Inflammatory macrophage treated with lipopolysaccharide for 4 hours (primary cell): Measurements from ENCODE around the gene TMEM95.
"Not testable (repeated sequence)": the region's sequence is repeated elsewhere in the genome, so short reads cannot be mapped to it uniquely, and the experiment has no call there.

Experiments
- DNase-seq: peaks from one replicate; pipeline ENCODE4 v3.0.0-alpha.2; 2020

TMEM95 gene

DNA sequence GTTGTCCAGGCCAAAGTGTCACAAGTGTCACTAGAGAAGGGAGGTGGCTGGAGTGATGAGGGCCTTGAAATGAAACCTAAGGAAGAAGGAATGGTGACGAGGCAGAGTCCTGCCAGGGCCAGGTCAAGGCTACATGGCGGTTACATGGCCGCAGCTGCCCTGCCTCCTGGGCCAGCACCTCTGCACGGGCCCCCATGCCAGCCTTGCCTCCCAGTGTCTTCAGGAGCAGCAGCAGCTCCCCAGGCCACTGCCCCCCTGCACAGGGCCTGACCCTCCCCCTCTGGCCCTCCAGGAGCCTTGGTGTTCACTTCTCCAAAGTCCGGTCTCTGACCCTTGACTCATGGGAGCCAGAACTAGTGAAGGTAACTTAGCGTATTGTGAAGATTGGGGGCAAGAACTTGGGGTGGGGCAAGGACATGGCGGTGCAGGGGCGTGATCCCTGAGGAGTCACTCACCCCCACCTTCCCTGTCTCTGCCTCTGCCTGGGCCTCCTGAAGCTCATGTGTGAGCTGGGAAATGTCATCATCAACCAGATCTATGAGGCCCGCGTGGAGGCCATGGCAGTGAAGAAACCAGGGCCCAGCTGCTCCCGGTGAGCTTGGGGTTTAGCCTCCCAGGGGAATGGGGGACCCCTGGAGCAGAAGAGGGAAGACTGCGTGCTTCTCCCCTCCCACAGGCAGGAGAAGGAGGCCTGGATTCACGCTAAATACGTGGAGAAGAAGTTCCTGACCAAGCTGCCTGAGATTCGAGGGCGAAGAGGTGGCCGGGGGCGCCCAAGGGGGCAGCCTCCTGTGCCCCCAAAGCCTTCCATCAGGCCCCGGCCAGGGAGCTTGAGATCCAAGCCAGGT lies 7.1 kb upstream of the TMEM95 start:
- DNase-seq, result no peak

DNA sequence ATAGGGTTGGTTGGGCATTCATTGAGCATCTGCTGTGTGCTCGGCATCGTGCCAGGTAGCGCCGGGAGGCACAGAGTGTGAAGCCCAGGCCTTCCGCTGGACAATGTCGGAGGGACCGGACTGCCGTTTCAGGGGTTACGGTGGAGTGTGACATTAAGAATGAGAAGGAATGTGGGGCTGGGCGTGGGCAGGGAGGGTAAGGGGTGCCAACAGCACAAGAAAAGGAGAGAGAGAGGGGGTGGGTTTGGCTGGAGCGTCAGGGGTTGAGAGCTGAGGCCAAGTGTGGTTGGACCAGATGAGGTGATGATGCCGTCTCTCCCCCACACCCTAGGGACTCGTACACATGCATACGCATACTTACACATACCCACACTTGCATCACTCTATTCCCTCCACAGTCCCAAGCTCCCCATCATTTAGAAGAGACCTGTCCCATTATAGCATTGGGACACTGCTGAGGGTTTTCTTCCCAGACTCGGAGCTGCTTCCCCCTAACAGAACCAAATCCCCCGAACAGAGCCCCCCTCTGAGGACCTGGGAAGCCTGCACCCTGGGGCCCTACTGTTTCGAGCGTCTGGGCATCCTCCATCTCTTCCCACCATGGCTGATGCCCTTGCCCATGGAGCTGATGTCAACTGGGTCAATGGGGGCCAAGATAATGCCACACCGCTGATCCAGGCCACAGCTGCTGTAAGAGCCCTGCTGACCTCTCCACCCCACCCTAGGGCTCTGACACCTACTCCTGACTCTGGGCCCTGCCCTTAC lies 6.3 kb upstream of the TMEM95 start:
- no peak for DNase-seq

DNA sequence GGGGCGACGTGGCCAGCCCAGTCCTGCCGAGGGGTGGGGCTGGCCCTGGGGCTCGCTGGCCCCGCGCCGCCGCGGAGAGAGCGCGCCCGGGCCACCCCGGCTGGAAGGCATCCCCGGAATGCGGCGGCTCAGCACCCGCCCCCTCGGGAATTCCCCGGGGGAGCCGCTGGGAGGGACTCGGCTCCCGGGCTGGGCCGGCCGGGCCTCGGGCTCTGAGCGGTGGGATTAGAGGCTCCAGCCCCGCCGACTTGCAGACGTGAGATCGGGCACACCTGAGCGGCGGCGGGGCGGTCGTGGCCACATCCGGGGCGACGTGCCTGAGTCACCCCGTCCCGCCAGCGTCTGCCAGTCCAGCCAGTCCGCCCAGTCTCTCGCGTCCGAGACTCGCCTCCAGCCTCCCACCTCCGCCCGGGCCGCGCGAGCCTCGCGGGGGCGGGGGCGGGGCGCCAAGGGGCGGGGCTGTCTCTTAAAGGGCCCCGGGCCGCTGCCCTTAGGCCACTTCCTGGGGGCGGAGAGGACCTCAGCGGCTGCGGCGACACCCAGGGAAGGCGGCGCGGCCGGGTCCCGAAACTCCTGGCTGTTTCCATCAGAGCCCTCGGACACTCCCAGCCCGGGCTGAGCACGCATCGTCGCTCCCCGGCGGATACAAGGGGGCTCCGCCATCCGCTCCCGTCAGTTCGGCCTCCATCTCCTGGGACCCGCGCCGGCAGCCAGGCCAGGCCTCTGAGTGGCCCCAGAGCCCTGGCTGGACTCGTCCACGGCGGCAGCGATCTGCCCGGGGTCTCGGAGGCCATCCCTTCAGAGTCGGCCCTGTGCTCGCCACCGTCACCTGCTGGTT lies 3.1 kb upstream of the TMEM95 start, which contains the start of gene KCTD11:
Gene KCTD11 (plus strand): TSS at position 498 of the 838 bp plus-strand sequence.
- DNase-seq, result peak; percentile 87

DNA sequence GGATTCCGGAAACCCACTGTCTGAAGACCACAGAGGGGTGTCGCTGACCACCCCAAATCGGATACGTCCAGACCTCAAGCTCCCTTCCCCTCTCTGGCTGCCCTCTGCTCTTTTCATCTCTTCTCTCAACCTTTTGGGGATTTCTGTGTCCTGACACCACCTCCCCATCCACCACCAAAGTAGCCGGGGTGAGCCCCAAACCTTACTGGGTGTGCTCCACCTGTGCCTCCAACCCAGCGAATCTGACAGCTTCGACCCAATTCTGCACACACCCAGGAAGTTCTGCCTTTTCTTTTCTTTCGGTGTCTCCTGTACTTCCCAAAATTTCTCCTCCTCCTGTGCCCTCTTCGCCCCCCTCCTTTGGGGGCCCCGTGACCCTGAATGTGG lies 2.5 kb upstream of the TMEM95 start:
- DNase-seq, result no peak

DNA sequence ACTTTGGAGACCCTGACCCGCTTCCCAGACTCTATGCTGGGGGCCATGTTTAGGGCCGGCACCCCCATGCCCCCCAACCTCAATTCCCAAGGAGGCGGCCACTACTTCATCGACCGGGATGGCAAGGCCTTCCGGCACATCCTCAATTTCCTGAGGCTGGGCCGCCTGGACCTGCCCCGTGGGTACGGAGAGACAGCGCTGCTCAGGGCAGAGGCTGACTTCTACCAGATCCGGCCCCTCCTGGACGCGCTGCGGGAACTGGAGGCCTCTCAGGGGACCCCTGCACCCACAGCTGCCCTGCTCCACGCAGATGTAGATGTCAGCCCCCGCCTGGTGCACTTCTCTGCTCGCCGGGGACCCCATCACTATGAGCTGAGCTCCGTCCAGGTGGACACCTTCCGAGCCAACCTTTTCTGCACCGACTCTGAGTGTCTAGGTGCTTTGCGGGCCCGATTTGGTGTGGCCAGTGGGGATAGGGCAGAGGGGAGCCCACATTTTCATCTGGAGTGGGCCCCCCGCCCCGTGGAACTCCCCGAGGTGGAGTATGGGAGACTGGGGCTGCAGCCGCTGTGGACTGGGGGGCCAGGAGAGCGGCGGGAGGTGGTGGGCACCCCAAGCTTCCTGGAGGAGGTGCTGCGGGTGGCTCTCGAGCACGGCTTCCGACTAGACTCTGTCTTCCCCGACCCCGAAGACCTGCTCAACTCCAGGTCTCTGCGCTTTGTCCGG lies 1.9 kb upstream of the TMEM95 start:
- DNase-seq, result no peak

DNA sequence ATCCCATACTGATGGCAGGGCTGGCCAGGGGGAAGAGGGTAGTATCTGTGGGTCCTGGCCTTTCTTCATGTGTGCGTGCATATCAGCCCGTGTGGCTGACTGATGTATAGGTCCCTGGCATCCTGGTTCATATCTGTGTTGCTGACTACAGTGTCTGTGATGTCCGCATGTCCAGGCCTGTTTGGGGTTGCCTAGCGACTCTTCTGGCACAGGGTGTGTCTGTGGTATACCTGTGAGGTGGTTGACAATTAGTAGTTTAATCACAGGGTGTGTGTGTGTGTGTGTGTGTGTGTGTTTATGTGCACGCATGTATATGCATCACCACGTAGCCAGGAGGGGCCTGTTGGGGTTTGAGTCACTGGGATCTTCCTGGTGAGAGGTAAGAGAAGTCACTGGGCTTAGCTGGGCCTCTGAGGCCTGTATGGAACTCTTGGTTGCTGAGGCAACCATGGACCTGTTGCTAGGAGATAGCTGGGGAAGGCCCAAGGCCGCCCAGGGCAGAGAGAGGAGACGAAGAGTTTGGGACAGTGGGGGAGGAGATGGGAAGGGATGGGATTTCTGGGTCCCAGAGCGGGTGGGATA lies 603 bp upstream of the TMEM95 start:
- no peak for DNase-seq

DNA sequence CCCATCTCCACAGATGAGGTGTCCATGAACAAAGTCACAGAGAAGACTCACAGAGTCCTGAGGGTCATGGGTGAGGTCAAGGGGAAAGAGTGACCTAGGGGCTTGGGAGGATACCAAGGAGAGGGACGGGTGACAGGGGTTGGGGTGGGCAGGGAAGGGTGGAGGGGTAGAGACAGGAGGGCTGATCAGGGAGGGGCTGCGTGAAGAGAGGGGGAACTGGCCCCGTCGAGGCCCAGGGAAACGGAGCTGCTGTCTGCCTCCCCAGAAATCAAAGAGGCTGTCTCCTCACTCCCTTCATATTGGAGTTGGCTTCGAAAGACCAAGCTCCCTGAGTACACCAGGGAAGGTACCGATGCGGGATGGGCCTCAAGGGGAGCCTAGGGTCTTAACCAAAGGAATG lies 617 bp downstream of the TMEM95 start:
- DNase-seq, result no peak

DNA sequence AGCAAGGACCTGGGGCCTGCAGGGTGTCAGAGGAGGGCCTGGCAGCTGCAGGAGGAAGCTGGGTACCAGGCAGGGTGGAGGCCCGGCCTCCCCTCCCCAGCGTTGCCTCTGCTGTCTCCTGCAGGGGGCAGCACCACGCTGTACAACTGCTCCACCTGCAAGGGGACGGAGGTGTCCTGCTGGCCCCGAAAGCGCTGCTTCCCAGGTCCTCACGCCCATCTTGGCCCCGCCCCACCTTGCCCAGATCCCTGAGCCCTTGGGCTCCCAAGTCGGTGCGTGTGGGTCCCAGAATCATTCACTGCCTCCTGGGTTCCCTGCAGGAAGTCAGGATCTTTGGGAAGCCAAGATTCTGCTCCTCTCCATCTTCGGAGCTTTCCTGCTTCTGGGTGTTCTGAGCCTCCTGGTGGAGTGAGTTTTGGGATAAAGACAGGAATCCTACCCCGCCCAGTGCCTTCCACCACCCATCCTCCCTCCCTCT lies 1.2 kb downstream of the TMEM95 start:
- DNase-seq, result peak; percentile 77

DNA sequence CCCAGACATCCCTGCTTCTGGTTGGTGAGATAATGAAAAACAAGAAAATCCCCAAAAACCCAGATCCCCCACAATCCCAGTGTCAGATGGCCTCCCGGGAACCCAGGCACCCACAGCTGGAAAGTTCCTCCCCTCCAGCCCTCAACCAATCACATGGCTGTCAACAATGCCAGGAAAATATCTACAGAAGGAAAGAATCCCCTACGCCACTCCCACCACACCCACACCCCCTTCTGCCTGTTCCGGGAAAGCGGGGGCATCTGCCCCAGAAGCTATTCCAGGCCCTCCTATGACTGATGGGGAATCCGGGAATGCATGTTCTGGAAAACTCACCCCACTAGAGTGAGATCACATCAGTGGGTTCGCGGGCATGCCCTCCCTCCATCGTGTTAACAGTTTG lies 1.8 kb downstream of the TMEM95 start:
- DNase-seq, result no peak

DNA sequence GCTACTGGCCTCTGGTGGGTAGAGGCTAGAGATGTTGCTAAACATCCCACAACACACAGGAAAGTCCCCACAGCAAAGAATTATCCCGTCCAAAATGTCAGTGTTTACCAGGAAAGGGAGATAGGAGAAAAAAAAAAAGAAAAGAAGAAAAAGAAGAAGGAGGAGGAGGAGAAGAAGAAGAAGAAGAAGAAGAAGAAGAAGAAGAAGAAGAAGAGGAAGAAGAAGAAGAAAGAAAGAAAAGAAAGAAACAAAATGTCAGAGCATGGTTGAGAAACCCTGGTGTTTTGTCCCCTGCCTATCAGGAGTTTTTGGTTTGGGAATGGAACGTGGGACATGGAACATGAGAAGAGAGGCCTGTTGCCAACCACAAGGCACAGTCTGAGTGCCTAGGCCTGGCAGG lies 2.4 kb downstream of the TMEM95 start:
- no peak for DNase-seq

DNA sequence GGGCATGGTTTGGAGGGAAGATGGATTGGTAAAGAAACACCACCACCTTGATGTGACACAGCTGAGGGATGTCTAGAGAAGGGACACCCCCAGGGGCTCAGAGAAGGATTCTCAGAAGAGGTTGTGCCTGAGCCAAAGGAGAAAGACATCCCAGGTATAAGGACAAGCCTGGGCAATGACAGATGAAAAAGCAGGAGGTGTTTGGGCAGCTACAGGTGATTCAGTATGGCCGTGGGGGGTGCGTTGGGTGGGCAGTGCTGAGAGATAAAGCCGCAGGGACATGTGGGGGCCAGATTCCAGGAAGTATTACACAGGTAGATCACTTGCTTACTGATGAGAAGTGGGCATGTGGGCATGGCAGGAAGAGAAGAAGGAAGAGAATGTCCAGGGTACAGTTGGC lies 7.0 kb downstream of the TMEM95 start:
- DNase-seq, result no peak

DNA sequence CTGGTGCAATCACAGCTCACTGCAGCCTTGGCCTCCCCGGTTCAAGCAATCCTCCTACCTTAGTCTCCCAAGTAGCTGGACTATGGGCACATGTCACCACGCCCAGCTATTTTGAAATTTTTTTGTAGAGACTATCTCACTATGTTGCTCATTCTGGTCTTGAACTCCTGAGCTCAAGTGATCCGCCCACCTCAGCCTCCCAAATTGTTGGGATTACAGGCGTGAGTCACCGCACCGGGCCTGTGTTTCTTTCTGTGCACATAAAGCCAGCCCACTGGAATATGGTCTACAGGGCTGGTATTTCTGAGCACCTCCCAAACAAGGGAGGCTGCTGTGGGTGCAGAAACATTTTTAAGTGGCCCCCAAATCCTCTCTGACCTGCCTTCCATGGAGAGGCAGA lies 8.4 kb downstream of the TMEM95 start:
- peak; percentile 15 for DNase-seq

DNA sequence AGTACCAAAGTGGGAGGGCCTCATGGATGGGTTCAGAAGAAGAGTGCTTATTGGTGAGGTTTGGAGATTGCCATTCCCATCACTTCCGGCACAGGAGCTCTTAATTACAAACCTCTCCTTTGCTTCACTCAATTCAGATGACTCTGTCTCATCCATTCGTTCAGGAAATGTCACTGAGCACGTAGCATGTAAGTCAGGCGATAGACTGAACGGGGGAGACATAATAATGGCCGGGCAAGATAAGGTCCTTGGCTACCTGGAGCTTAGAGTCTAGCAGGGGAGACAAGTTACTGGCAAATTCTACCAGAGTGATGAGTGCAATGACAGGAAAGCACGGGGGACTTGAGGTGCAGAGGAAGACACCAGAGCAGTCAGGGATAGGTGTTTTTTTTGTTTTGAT lies 11.0 kb downstream of the TMEM95 start:
- not testable (repeated sequence) for DNase-seq

DNA sequence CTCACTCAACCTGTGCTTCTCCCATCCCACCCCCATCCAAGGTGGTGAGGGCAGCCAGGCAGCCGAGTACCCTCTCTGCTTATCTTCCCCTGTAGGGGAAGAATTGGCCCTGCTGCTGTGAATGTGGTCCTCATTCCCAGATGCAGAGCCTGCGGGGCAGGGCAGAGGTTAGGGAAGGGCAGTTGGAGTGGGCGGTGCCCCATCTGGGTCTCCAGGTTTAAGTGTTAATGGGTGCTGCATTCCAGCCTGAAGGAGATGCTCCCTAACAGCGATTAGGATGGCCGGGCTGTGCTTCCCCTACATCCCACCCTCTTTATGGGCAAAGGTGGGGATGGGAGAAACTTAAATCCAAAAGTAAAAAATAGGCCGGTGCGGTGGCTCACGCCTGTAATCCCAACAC lies 12.1 kb downstream of the TMEM95 start:
- no peak for DNase-seq

DNA sequence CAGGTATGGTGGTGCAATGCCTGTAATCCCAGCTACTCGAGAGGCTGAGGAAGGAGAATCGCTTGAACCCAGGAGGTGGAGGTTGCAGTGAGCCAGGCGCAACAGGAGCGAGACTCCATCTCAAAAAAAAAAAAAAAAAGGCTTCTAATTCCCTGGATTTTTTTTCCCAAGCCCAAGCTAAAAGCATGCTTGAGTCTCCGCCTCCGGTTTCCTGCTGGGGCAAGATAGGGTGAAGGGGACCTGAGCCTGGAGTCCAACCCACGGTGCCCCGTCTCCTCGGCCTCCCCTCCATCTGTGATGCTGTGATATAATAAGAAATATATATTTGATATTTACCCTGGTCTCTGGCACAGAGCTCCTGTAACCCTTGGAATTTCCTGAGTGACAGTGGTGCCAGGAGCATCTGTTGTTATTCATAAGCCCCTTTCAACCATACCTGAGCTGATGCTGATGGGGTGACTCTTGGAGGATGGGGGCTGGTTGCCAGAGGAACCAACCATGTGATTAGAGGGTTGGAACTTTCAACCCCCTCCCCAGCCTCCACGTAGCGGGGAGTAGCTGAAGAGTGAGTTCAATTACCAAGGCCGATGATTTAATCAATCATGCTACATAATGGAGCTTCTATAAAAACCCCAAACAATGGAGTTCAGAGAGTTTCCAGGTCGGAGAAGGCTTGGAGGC lies 13.1 kb downstream of the TMEM95 start:
- DNase-seq, result no peak

DNA sequence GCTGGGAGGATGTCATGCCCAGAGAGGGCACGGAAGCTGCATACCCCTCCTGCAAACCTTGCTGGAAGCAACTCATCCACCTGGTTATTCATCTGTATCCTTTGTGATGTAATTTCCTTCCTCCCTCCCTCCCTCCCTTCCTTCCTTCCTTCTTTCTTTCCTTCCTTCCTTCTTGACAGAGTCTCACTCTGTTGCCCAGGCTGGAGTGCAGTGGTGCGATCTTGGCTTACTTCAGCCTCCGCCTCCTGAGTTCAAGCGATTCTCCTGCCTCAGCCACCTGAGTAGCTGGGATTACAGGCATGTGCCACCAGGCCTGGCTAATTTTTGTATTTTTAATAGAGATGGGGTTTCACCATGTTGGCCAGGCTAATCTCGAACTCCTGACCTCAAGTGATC lies 13.6 kb downstream of the TMEM95 start:
- DNase-seq, result not testable (repeated sequence)

DNA sequence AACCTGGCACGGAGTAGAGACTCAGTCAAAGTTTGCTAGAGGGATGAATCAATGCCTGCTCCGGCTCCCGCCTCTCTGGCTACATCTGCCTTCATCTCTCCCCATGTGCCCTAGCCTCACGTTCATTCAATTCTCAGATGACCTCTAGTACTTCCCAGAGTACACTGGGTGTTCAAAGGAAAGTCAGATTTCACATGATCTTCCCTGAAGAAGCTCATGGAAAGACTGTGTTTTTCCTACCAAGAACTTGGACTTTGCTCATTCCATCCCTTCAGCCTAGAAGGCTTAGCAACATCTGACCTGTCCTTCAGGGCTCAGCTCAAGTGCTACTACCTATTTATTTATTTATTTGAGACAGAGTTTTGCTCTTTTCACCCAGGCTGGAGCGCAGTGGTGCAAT lies 14.9 kb downstream of the TMEM95 start:
- no peak for DNase-seq

DNA sequence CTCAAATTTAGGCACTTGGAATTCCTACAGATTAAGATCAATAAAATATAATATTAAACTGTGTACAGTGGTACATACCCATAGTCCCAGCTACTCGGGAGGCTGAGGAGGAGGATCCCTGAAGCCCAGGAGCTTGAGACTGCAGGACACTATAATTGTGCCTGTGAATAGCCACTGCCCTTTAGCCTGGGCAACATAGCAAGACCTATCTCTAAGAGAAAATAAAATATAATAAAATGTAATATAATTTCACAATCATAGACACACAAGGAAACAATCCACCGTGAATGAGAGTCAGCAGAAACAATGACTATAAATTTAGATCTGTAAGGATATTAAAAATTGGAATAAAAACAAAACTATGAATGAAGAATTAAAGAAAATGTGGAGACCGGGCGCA lies 15.9 kb downstream of the TMEM95 start:
- DNase-seq, result no peak

DNA sequence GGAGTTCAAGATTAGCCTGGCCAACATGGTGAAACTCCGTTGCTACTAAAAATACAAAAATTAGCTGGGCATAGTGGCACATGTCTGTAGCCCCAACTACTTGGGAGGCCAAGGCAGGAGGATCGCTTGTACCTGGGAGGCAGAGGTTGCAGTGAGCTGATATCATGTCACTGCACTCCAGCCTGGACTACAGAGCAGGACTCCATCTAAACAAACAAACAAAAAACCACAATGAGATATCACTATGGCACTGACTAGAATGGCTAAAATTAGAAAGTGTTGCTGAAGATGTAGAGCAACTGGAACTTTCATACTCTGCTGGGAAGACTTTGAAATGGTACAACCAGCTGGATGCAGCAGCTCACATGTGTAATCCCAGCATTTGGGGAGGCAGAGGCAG lies 19.4 kb downstream of the TMEM95 start:
- no peak for DNase-seq

DNA sequence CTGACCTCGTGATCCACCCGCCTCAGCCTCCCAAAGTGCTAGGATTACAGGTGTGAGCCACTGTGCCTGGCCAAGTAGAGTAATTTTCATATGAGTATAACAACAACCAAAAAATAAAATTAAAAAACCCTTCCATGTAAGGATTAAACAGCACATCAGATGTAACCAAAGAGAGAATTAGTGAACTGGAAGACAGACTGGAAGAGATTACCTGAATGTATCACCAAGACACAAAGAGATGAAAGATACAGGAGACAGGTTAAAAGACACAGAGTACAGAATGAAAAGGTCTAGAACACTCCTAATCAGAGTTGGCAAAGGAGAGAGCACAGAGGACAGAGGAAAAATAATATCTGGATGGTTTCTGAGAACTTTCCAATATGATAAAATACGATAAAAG lies 24.2 kb downstream of the TMEM95 start:
- no peak for DNase-seq

DNA sequence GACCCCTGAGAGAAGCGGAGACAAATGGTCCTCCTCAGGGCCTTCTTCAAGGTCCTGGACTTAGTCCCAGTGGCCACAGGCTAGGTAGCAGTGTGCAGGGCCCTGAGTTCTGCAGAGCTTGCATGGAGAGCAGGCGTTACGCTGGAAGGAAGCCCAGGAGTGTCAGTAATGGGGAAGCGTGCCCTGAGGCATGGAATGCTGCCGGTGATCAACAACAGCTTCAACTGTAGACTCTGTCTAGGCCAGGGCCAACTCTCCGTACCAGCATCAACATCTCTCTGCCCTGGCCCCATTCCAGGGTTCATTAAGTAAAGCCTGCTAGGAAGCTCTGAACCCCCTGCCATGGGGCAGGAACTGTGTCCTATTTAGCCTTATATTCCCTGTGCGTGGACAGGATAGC lies 25.4 kb downstream of the TMEM95 start:
- DNase-seq, result peak; percentile 10
